IMR-90 (cell line): ENCODE results near the gene TSBP1. TPM values are rescaled to one million over a fixed set of nuclear protein-coding genes. Genes with fewer than 3 reads are reported as not detected.

Experiments used
- ATAC-seq: fragments of 200-7000 bp; cut with Tn5 transposase; 2 replicates; pipeline ENCODE4 v1.9.1; 2020; ENCODE audit warnings: low read depth, mild to moderate bottlenecking, moderate library complexity
- BruUV-seq: library from RNA; stranded (reverse); fragments of 400-500 nt; replicated peaks from 2 replicates; lab custom pipeline; 2021; lab: Mats Ljungman, UMichigan
- CTCF ChIA-PET: fragments of 300-600 bp; formaldehyde crosslinking; extraction: SDS; loops from one replicate; lab custom pipeline; 2021; ENCODE audit warnings: antibody characterized with exemption; lab: Yijun Ruan, JAX
- POLR2A ChIA-PET: fragments of 300-600 bp; sonication (Branson Sonifier 250); formaldehyde crosslinking; loops from one replicate; lab custom pipeline; 2022; ENCODE audit warnings: antibody characterized with exemption; ENCODE audit not compliant: unreplicated experiment; lab: Charles Lee
- DNase-seq: peaks from one replicate; pipeline ENCODE4 v3.0.0; 2013
- H2AFZ ChIP-seq: replicated peaks from 2 replicates; pipeline ENCODE3; 2013; ENCODE audit warnings: low read length, mild to moderate bottlenecking; ENCODE audit not compliant: poor library complexity
- H2AK5ac ChIP-seq: 2 replicates; pipeline ENCODE4 v1.6.1; 2013; ENCODE audit warnings: low read depth, low read length, inconsistent platforms
- H2AK9ac ChIP-seq: replicated peaks from 2 replicates; pipeline ENCODE3; 2013; ENCODE audit warnings: mild to moderate bottlenecking, low read depth, low read length, moderate library complexity; ENCODE audit not compliant: poor library complexity
- H2BK120ac ChIP-seq: 2 replicates; pipeline ENCODE4 v1.6.1; 2013; ENCODE audit warnings: low read depth, low read length, inconsistent platforms
- H2BK15ac ChIP-seq: 3 replicates; pipeline ENCODE4 v1.6.1; 2013; ENCODE audit warnings: low read depth, low read length, inconsistent platforms
- H2BK20ac ChIP-seq: 2 replicates; pipeline ENCODE4 v1.6.1; 2013; ENCODE audit warnings: low read depth, mild to moderate bottlenecking, inconsistent platforms, low read length, moderate library complexity
- H2BK5ac ChIP-seq: 2 replicates; pipeline ENCODE4 v1.6.1; 2013; ENCODE audit warnings: mild to moderate bottlenecking, low read depth, low read length, inconsistent platforms; ENCODE audit not compliant: poor library complexity, severe bottlenecking
- H3K14ac ChIP-seq: replicated peaks from 2 replicates; pipeline ENCODE4 v1.6.1; 2013; ENCODE audit warnings: low read depth, low read length, inconsistent platforms
- H3K18ac ChIP-seq: 2 replicates; pipeline ENCODE4 v1.6.1; 2013; ENCODE audit warnings: low read depth, low read length, control low read depth
- H3K23ac ChIP-seq: 2 replicates; pipeline ENCODE4 v1.6.1; 2013; ENCODE audit warnings: low read depth, low read length, inconsistent platforms
- H3K27ac ChIP-seq: 2 replicates; pipeline ENCODE4 v1.5.1; 2013; ENCODE audit warnings: mild to moderate bottlenecking, control low read depth, low read length; ENCODE audit not compliant: insufficient read depth
- H3K27me3 ChIP-seq: 2 replicates; pipeline ENCODE4 v1.6.1; 2013; ENCODE audit warnings: low read length; ENCODE audit not compliant: control insufficient read depth, insufficient read depth
- H3K36me3 ChIP-seq: 2 replicates; pipeline ENCODE4 v1.6.1; 2013; ENCODE audit warnings: low read length, mixed read lengths; ENCODE audit not compliant: control insufficient read depth, insufficient read depth
- H3K4ac ChIP-seq: 2 replicates; pipeline ENCODE4 v1.6.1; 2013; ENCODE audit warnings: low read depth, low read length, inconsistent platforms
- H3K4me1 ChIP-seq: 2 replicates; pipeline ENCODE4 v1.6.1; 2013; ENCODE audit warnings: low read length, mixed read lengths; ENCODE audit not compliant: control insufficient read depth, insufficient read depth
- H3K4me2 ChIP-seq: 2 replicates; pipeline ENCODE4 v1.6.1; 2013; ENCODE audit warnings: low read depth, mild to moderate bottlenecking, control low read depth, low read length, moderate library complexity
- H3K4me3 ChIP-seq: 2 replicates; pipeline ENCODE4 v1.5.1; 2013; ENCODE audit warnings: low read depth, mild to moderate bottlenecking, control low read depth, low read length, moderate library complexity; ENCODE audit not compliant: insufficient read depth
- H3K56ac ChIP-seq: 2 replicates; pipeline ENCODE4 v1.6.1; 2013; ENCODE audit warnings: low read length, inconsistent platforms; ENCODE audit not compliant: insufficient read depth; ENCODE audit errors: extremely low read depth
- H3K79me1 ChIP-seq, 2 experiments: 2 replicates each; pipeline ENCODE4 v1.6.1; 2013; ENCODE audit warnings: low read length in 2 of 2, inconsistent platforms in 1 of 2, low read depth in 1 of 2
- H3K9ac ChIP-seq: 2 replicates; pipeline ENCODE4 v1.6.1; 2013; ENCODE audit warnings: low read depth, low read length, control low read depth
- H3K9me1 ChIP-seq: 2 replicates; pipeline ENCODE4 v1.6.1; 2013; ENCODE audit warnings: low read length, inconsistent platforms; ENCODE audit not compliant: insufficient read depth
- H3K9me3 ChIP-seq: 2 replicates; pipeline ENCODE4 v1.6.1; 2013; ENCODE audit warnings: low read length; ENCODE audit not compliant: control insufficient read depth, insufficient read depth
- H4K20me1 ChIP-seq: 2 replicates; pipeline ENCODE4 v1.6.1; 2013; ENCODE audit warnings: low read length, inconsistent platforms; ENCODE audit not compliant: insufficient read depth
- H4K5ac ChIP-seq: 2 replicates; pipeline ENCODE4 v1.6.1; 2013; ENCODE audit warnings: mild to moderate bottlenecking, low read depth, low read length, control low read depth
- H4K8ac ChIP-seq, 2 experiments: 2 replicates each; pipeline ENCODE4 v1.6.1; 2013; ENCODE audit warnings: low read depth in 2 of 2, low read length in 2 of 2, control low read depth in 1 of 2, inconsistent platforms in 1 of 2
- H4K91ac ChIP-seq: 2 replicates; pipeline ENCODE4 v1.6.1; 2013; ENCODE audit warnings: low read depth, low read length, inconsistent platforms; ENCODE audit not compliant: insufficient read depth
- CEBPB ChIP-seq: IDR thresholded peaks from 2 replicates; pipeline ENCODE4 v1.6.1; 2012; ENCODE audit warnings: low read depth, low read length, improper control_type of control experiment
- CHD1 ChIP-seq: IDR thresholded peaks from 2 replicates; pipeline ENCODE4 v1.6.1; 2012; ENCODE audit warnings: low read depth, low read length, improper control_type of control experiment
- MAFK ChIP-seq: IDR thresholded peaks from 2 replicates; pipeline ENCODE4 v1.6.1; 2012; ENCODE audit warnings: low read depth, low read length, improper control_type of control experiment
- MXI1 ChIP-seq: IDR thresholded peaks from 2 replicates; pipeline ENCODE4 v1.6.1; 2012; ENCODE audit warnings: low read depth, mild to moderate bottlenecking, low read length, moderate library complexity, borderline replicate concordance
- POLR2A ChIP-seq: IDR thresholded peaks from 2 replicates; pipeline ENCODE4 v1.6.1; 2012; ENCODE audit warnings: mild to moderate bottlenecking, low read depth, low read length
- RAD21 ChIP-seq: IDR thresholded peaks from 2 replicates; pipeline ENCODE4 v1.6.1; 2012; ENCODE audit warnings: low read length, improper control_type of control experiment
- SMC3 ChIP-seq: fragments of 150-350 bp; IDR thresholded peaks from 2 replicates; pipeline ENCODE4 v1.6.1; 2016; ENCODE audit warnings: low read depth, mild to moderate bottlenecking, antibody characterized with exemption, low read length, moderate library complexity
- WGBS, 2 experiments: methylation state at CpG; one replicate each; pipeline versions ENCODE4 v1.1.5 to v1.1.7; 2013; ENCODE audit warnings: missing lambda C conversion rate in 2 of 2; ENCODE audit not compliant: insufficient read length in 1 of 2; ENCODE audit errors: extremely low coverage in 2 of 2; 5-methylcytosine and 5-hydroxymethylcytosine counted together
- dilution Hi-C: fragments of 300-500 bp; cut with HindIII; formaldehyde crosslinking; loops from one replicate; pipeline ENCODE4 v1.14.3; 2018; ENCODE audit warnings: low sequenced_read_pairs; ENCODE audit not compliant: unreplicated experiment
- in situ Hi-C: fragments of 300-500 bp; cut with MboI; formaldehyde crosslinking; loops from 3 replicates; pipeline ENCODE4 v1.14.3; 2019; ENCODE audit warnings: low sequenced_read_pairs, inconsistent platforms, mixed read lengths
- intact Hi-C: fragments of 100-400 bp; cut with micrococcal nuclease; formaldehyde crosslinking; loops from 2 replicates; pipeline ENCODE4 v1.10.0; 2022
- polyA plus RNA-seq, 3 experiments: library from polyadenylated mRNA; depleted of rRNA; stranded (reverse); fragments of >200 nt; gene quantifications; 2 replicates each; pipeline ENCODE4 v1.2.3, GENCODE V29; 2012; ENCODE audit warnings: low replicate concordance in 1 of 3
- total RNA-seq: library from RNA; depleted of rRNA; stranded (reverse); fragments of >200 nt; gene quantifications from 2 replicates; pipeline ENCODE4 v1.2.3, GENCODE V29; 2012
- TF ChIP-seq, protein P1 (sequence below): conservative IDR thresholded peaks from 2 replicates; pipeline ENCODE4 v1.5.1; 2012; ENCODE audit warnings: mild to moderate bottlenecking, low read depth, low read length, improper control_type of control experiment

The TSBP1 gene
- total and polyA plus RNA-seq, 2 of the 4 experiments (the other 2 are of a cell fraction), result not detected

GRCh38 chr6:32337186-32337805, 34.4 kb downstream of the TSBP1 start:
- no TSS peak for BruUV-seq

More at GRCh38 chr6:32337186-32337805, 34.4 kb downstream of the TSBP1 start:
- Histone ChIP-seq H3K4me2 (no peak overlapping the region), H2BK20ac (no peak overlapping the region), H4K91ac (no peak overlapping the region), H3K23ac (no peak overlapping the region), H3K14ac (no peak overlapping the region), H2BK15ac (no peak overlapping the region), H2BK5ac (no peak overlapping the region), H3K36me3 (no peaks in the 10 kb centered on the region), H4K8ac (no peak overlapping the region), H3K9me1 (no peaks in the 10 kb centered on the region), H3K79me1 (no peaks in the 10 kb centered on the region), H3K27ac (no peak overlapping the region), H4K20me1 (no peaks in the 10 kb centered on the region), H2AK5ac (no peak overlapping the region), H3K56ac (no peak overlapping the region), H3K9ac (no peak overlapping the region), H2AK9ac (no peak overlapping the region), H3K4me3 (no peak overlapping the region), H2AFZ (no peak overlapping the region), H4K5ac (no peak overlapping the region), H2BK120ac (no peak overlapping the region), H3K18ac (no peak overlapping the region), H3K27me3 (peaks cover 6% of the 10 kb centered on the region; the same call in 1 of the 2 replicates), H3K4me1 (no peaks in the 10 kb centered on the region), H3K4ac (no peak overlapping the region), H3K9me3 (no peaks in the 10 kb centered on the region)
- no peak for DNase-seq
- ChIA-PET CTCF (no interaction called here), POLR2A (no interaction called here)
- WGBS, 2 experiments, result 77% methylated on average over 3 of the region's 4 CpGs; no CpG with 5 or more reads in 1 of the 2 experiments
- in situ Hi-C loops, result no loop called here
- ATAC-seq, result no peak
- dilution Hi-C loops, result no loop called here
- intact Hi-C loops, result no loop called here
- TF ChIP-seq POLR2A (no peak), RAD21 (no peak), MXI1 (no peak), CEBPB (no peak), MAFK (no peak), CHD1 (no peak), SMC3 (no peak)
- TF ChIP-seq, protein P1, sequence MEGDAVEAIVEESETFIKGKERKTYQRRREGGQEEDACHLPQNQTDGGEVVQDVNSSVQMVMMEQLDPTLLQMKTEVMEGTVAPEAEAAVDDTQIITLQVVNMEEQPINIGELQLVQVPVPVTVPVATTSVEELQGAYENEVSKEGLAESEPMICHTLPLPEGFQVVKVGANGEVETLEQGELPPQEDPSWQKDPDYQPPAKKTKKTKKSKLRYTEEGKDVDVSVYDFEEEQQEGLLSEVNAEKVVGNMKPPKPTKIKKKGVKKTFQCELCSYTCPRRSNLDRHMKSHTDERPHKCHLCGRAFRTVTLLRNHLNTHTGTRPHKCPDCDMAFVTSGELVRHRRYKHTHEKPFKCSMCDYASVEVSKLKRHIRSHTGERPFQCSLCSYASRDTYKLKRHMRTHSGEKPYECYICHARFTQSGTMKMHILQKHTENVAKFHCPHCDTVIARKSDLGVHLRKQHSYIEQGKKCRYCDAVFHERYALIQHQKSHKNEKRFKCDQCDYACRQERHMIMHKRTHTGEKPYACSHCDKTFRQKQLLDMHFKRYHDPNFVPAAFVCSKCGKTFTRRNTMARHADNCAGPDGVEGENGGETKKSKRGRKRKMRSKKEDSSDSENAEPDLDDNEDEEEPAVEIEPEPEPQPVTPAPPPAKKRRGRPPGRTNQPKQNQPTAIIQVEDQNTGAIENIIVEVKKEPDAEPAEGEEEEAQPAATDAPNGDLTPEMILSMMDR, result no peak
